RWPE2 (cell line): ENCODE measurements around the gene NKX3-2.

Source experiments
- ATAC-seq: fragments of 200-7000 bp; cut with Tn5 transposase; 3 replicates; pipeline ENCODE4 v1.9.1; 2021; ENCODE audit warnings: low read depth
- DNase-seq: peaks from one replicate; pipeline ENCODE4 v3.0.0-alpha.2; 2020; ENCODE audit warnings: low spot score
- H3K27ac ChIP-seq: fragments of 450-650 bp; 2 replicates; pipeline ENCODE4 v1.5.1; 2017; ENCODE audit warnings: mild to moderate bottlenecking; ENCODE audit not compliant: poor library complexity, severe bottlenecking
- H3K27me3 ChIP-seq: fragments of 250-450 bp; sonication (Bioruptor Pico); 2 replicates; pipeline ENCODE4 v1.5.1; 2021; ENCODE audit warnings: mild to moderate bottlenecking, moderate library complexity; ENCODE audit not compliant: insufficient read depth, poor library complexity, severe bottlenecking
- H3K36me3 ChIP-seq: fragments of 250-450 bp; sonication (Bioruptor Pico); 2 replicates; pipeline ENCODE4 v1.5.1; 2020; ENCODE audit warnings: low read depth, mild to moderate bottlenecking, moderate library complexity
- H3K4me1 ChIP-seq: fragments of 250-450 bp; sonication (Bioruptor Pico); 2 replicates; pipeline ENCODE4 v1.5.1; 2021; ENCODE audit warnings: mild to moderate bottlenecking, moderate library complexity; ENCODE audit not compliant: insufficient read depth, poor library complexity, severe bottlenecking
- H3K4me3 ChIP-seq: fragments of 250-450 bp; sonication (Bioruptor Pico); 2 replicates; pipeline ENCODE4 v1.5.1; 2021; ENCODE audit warnings: mild to moderate bottlenecking, moderate library complexity; ENCODE audit not compliant: severe bottlenecking
- H3K9me3 ChIP-seq: fragments of 250-450 bp; sonication (Bioruptor Pico); 2 replicates; pipeline ENCODE4 v1.5.1; 2021; ENCODE audit warnings: mild to moderate bottlenecking, moderate library complexity; ENCODE audit not compliant: severe bottlenecking
- TF ChIP-seq, protein P1 (sequence below): fragments of 450-650 bp; IDR thresholded peaks from one replicate; pipeline ENCODE4 v1.5.1; 2017; ENCODE audit warnings: mild to moderate bottlenecking, moderate library complexity; ENCODE audit not compliant: poor library complexity, severe bottlenecking

The NKX3-2 gene

DNA sequence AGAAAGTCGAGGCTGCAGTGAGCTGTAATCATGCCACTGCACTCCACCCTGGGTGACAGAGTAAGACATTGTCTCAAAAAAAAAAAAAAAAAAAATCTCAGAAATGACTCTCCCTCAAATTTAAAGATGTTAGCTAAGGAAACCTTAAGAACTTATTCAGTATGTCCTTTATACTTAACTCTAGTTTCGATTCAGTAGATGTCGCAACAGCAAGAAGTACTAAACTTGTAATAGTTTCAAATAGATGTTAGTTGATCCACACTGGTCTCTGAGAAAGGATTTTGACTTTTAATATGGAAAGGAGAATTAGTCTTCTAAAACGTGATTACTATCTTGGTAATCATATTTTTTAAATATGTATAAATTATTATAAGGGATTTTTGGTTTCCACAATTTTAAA is 29.6 kb downstream of the NKX3-2 start:
- DNase-seq = no peak
- Histone ChIP-seq H3K27me3 (peaks cover 35% of the 10 kb centered on the region), H3K9me3 (no peaks in the 10 kb centered on the region), H3K27ac (no peak overlapping the region), H3K4me1 (no peaks in the 10 kb centered on the region), H3K36me3 (no peaks in the 10 kb centered on the region), H3K4me3 (no peak overlapping the region)
- TF ChIP-seq, protein P1, sequence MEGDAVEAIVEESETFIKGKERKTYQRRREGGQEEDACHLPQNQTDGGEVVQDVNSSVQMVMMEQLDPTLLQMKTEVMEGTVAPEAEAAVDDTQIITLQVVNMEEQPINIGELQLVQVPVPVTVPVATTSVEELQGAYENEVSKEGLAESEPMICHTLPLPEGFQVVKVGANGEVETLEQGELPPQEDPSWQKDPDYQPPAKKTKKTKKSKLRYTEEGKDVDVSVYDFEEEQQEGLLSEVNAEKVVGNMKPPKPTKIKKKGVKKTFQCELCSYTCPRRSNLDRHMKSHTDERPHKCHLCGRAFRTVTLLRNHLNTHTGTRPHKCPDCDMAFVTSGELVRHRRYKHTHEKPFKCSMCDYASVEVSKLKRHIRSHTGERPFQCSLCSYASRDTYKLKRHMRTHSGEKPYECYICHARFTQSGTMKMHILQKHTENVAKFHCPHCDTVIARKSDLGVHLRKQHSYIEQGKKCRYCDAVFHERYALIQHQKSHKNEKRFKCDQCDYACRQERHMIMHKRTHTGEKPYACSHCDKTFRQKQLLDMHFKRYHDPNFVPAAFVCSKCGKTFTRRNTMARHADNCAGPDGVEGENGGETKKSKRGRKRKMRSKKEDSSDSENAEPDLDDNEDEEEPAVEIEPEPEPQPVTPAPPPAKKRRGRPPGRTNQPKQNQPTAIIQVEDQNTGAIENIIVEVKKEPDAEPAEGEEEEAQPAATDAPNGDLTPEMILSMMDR = no peak
- ATAC-seq = no peak

DNA sequence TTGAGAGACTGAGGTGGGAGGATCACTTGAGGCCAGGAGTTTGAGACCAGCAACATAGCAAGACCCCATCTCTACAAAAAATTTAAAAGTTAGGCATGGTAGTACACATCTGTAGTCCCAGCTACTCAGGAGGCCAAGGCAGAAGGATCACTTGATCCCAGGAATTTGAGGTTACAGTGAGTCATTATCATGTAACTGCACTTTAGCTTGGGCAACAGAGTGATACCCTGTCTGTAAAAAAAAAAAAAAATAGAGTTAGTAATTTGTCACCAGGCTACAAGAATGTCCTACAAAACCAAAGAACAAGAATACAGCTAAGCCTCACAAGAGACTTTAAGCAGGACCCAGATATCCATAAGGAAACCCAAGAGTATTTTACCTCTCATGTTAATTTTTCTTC is 33.2 kb downstream of the NKX3-2 start:
- TF ChIP-seq, protein P1 = no peak
- no peak overlapping the region for H3K27ac ChIP-seq
- peaks cover 15% of the 10 kb centered on the region for H3K27me3 ChIP-seq
- H3K36me3 ChIP-seq = no peaks in the 10 kb centered on the region
- no peak overlapping the region for H3K4me3 ChIP-seq
- no peaks in the 10 kb centered on the region for H3K9me3 ChIP-seq
- H3K4me1 ChIP-seq = no peaks in the 10 kb centered on the region
- DNase-seq (no peak), ATAC-seq (no peak)

DNA sequence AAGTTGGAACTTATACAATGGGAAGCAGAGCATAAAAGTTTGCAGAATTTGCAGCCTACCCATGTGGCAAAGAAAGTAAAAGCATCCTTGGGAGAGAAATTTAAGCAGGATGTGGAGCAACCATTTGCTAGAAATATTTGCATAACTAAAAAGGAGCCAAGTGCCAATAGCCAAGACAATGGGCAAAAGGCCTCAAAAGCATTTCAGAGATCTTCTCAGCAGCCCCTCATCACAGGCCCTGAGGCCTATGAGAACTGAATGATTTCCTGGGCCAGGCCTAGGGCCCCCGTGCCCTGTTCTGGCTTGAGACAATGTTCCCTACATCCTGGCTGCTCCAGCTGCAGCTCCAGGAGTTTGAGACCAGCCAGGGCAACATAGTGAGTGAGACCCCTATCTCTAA is 34.9 kb downstream of the NKX3-2 start:
- no peak overlapping the region for H3K4me3 ChIP-seq
- H3K27me3 ChIP-seq = peaks cover 4% of the 10 kb centered on the region
- H3K36me3 ChIP-seq = no peaks in the 10 kb centered on the region
- TF ChIP-seq, protein P1 = no peak
- no peaks in the 10 kb centered on the region for H3K4me1 ChIP-seq
- DNase-seq (no peak), ATAC-seq (no peak)
- H3K9me3 ChIP-seq = no peaks in the 10 kb centered on the region
- H3K27ac ChIP-seq = no peak overlapping the region

DNA sequence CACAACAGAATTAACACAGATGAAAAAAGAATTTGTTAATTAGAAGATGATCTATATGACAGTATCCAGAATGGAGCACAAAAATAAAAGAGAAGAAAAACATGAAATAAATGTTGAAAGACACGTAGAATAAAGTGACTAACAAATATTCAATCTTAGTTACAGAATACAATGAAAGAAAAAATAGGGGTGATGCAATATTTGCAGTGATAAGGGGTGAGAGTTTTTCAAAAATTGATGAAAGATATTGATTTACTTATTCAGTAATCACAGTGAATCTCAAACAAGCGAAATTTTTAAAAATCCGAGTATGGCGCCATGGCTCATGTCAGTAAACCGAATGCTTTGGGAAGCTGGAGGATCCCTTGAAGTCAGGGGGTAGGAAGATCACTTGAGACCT is 39.9 kb downstream of the NKX3-2 start:
- DNase-seq (no peak), ATAC-seq (no peak)
- TF ChIP-seq, protein P1 = no peak
- no peaks in the 10 kb centered on the region for H3K4me1 ChIP-seq
- H3K9me3 ChIP-seq = no peaks in the 10 kb centered on the region
- H3K36me3 ChIP-seq = no peaks in the 10 kb centered on the region
- H3K4me3 ChIP-seq = no peak overlapping the region
- peaks cover 11% of the 10 kb centered on the region for H3K27me3 ChIP-seq
- H3K27ac ChIP-seq = no peak overlapping the region

GRCh38 chr4:13498469-13498868 is 45.8 kb downstream of the NKX3-2 start:
- DNase-seq (no peak), ATAC-seq (no peak)
- Histone ChIP-seq H3K4me1 (no peaks in the 10 kb centered on the region), H3K4me3 (no peak overlapping the region), H3K9me3 (no peaks in the 10 kb centered on the region), H3K36me3 (no peaks in the 10 kb centered on the region), H3K27me3 (peaks cover 33% of the 10 kb centered on the region), H3K27ac (no peak overlapping the region)
- TF ChIP-seq, protein P1 = no peak
